Measurements from ENCODE around the gene PEAK1.

DNA sequence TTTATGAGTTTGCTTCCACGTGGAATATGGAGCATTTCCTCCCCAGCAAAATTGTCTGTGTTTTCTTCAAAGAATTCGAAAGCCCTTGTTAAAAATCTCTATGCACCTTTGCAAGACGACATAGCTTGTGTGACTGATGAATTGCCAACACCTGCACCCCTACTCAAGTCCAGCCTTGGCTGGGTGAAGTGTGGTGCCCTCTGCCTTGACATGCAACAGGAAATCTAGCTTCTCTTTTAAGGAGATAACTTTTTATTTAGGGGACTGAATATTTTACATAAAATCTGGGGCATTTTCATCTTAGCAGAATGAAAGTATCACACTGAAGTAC, 1.4 kb upstream of the PEAK1 start:
- no peak for TF ChIP-seq EZH2 (IDR thresholded peaks at IDR 0.05; ENCODE audit: low read length)
- TF ChIP-seq, protein P1, sequence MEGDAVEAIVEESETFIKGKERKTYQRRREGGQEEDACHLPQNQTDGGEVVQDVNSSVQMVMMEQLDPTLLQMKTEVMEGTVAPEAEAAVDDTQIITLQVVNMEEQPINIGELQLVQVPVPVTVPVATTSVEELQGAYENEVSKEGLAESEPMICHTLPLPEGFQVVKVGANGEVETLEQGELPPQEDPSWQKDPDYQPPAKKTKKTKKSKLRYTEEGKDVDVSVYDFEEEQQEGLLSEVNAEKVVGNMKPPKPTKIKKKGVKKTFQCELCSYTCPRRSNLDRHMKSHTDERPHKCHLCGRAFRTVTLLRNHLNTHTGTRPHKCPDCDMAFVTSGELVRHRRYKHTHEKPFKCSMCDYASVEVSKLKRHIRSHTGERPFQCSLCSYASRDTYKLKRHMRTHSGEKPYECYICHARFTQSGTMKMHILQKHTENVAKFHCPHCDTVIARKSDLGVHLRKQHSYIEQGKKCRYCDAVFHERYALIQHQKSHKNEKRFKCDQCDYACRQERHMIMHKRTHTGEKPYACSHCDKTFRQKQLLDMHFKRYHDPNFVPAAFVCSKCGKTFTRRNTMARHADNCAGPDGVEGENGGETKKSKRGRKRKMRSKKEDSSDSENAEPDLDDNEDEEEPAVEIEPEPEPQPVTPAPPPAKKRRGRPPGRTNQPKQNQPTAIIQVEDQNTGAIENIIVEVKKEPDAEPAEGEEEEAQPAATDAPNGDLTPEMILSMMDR (optimal IDR thresholded peaks at IDR 0.05 in 1 of 3, IDR thresholded peaks at IDR 0.05 in 1 of 3, conservative IDR thresholded peaks at IDR 0.05 in 1 of 3; ENCODE audit: extremely low read depth in 1 of 3, insufficient read depth in 2 of 3, low read length in 3 of 3), result no peak

Data from keratinocyte (primary cell).